Spleen (tissue), 7 donors: Measurements from ENCODE around the gene ABAT.

ENCODE experiments used
- POLR2A ChIP-seq, 3 donors: fragments of 450-650 bp; IDR thresholded peaks; one replicate each; pipeline ENCODE4 v1.5.1; 2017; ENCODE audit warnings: antibody characterized with exemption in 3 of 3, mild to moderate bottlenecking in 1 of 3
- TF ChIP-seq, protein P1 (sequence below), 11 experiments: fragments of 200-600 bp in 7 of 11; fragments of 450-650 bp in 4 of 11; sonication (generic) in 4 of 11; IDR thresholded peaks in 8 of 11; conservative IDR thresholded peaks in 3 of 11; 1 replicate in 7 of 11; 2 replicates in 4 of 11; pipeline versions ENCODE4 v1.4.0 to v1.8.0; 2016 to 2021; ENCODE audit warnings: antibody characterized with exemption in 11 of 11, inconsistent platforms in 4 of 11, mild to moderate bottlenecking in 1 of 11
- donor health status: DM: no; HTN: no; CAD: no; lungs with moderate emphysema.
- donor health status: DM: no; HTN: no; CAD: no.
- donor health status: DM: no; HTN: no; CAD: no.

GRCh38 chr16:8682551-8683259, 8.3 kb downstream of the ABAT start:
- TF ChIP-seq, protein P1, sequence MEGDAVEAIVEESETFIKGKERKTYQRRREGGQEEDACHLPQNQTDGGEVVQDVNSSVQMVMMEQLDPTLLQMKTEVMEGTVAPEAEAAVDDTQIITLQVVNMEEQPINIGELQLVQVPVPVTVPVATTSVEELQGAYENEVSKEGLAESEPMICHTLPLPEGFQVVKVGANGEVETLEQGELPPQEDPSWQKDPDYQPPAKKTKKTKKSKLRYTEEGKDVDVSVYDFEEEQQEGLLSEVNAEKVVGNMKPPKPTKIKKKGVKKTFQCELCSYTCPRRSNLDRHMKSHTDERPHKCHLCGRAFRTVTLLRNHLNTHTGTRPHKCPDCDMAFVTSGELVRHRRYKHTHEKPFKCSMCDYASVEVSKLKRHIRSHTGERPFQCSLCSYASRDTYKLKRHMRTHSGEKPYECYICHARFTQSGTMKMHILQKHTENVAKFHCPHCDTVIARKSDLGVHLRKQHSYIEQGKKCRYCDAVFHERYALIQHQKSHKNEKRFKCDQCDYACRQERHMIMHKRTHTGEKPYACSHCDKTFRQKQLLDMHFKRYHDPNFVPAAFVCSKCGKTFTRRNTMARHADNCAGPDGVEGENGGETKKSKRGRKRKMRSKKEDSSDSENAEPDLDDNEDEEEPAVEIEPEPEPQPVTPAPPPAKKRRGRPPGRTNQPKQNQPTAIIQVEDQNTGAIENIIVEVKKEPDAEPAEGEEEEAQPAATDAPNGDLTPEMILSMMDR (IDR thresholded peaks at IDR 0.05 in 8 of 11, conservative IDR thresholded peaks at IDR 0.05 in 3 of 11), result no peak
- TF ChIP-seq POLR2A (IDR thresholded peaks at IDR 0.05), result no peak
